Measurements from ENCODE around the gene PALLD. TPM values are rescaled to one million over a fixed set of nuclear protein-coding genes. Genes with fewer than 3 reads are reported as not detected.

Gene PALLD
- total RNA-seq, 1 experiment from 2014 or later: 166 TPM

- TF ChIP-seq YY1 (IDR thresholded peaks at IDR 0.05; ENCODE audit: extremely low read depth, insufficient replicate concordance, low read depth, low read length) (no peak), CEBPB (IDR thresholded peaks at IDR 0.05; ENCODE audit: low read depth) (no peak), CTCF (IDR thresholded peaks at IDR 0.05 in 2 of 3, conservative IDR thresholded peaks at IDR 0.05 in 1 of 3; ENCODE audit: borderline replicate concordance in 1 of 3, insufficient read depth in 1 of 3, low read depth in 2 of 3, low read length in 2 of 3) (no peak), FOSL1 (IDR thresholded peaks at IDR 0.05; ENCODE audit: low read depth) (no peak), JUND (IDR thresholded peaks at IDR 0.05) (no peak), POLR2A (IDR thresholded peaks at IDR 0.05; ENCODE audit: borderline replicate concordance, extremely low read depth, insufficient read depth, insufficient read length) (no peak), TCF7L2 (IDR thresholded peaks at IDR 0.05; ENCODE audit: borderline replicate concordance, extremely low read depth, insufficient read depth, insufficient read length) (no peak), EGR1 (IDR thresholded peaks at IDR 0.05; ENCODE audit: low read depth) (no peak), SRF (IDR thresholded peaks at IDR 0.05; ENCODE audit: low read depth) (no peak), CBX3 (IDR thresholded peaks at IDR 0.05; ENCODE audit: low read depth) (no peak), SP1 (IDR thresholded peaks at IDR 0.05; ENCODE audit: low read depth) (no peak), ZFX (IDR thresholded peaks at IDR 0.05) (no peak), POLR2AphosphoS5 (IDR thresholded peaks at IDR 0.05; ENCODE audit: low read depth, low read length) (no peak)
Observed at GRCh38 chr4:168852933-168853713, 356.3 kb downstream of the PALLD start (continued).

GRCh38 chr4:168853770-168854169 is 356.9 kb downstream of the PALLD start:
- ATAC-seq (no peak), DNase-seq (ENCODE audit: low read depth, low spot score) (no peak)
- Histone ChIP-seq H3K9me2 (ENCODE audit: insufficient read depth) (no peaks in the 10 kb centered on the region), H3K27ac (ENCODE audit: low read depth, low read length) (no peak overlapping the region), H3K27me3 (ENCODE audit: insufficient read depth, low read length) (no peaks in the 10 kb centered on the region), H3K79me2 (ENCODE audit: insufficient read depth, low read length) (peaks cover 92% of the 10 kb centered on the region), H3K36me3 (ENCODE audit: control insufficient read depth in 1 of 2, insufficient read depth in 2 of 2, low read length in 2 of 2) (peaks cover 0 to 5% of the 10 kb centered on the region in 2 experiments; a peak in 2 of 4 replicates), H3K4me1 (ENCODE audit: control insufficient read depth in 1 of 2, insufficient read depth in 2 of 2, low read length in 2 of 2) (no peaks in the 10 kb centered on the region), H3K4me2 (ENCODE audit: low read length) (no peak overlapping the region), H3K9me3 (ENCODE audit: control insufficient read depth in 1 of 2, insufficient read depth in 1 of 2, low read depth in 1 of 2, low read length in 2 of 2) (no peaks in the 10 kb centered on the region), H4K20me1 (ENCODE audit: insufficient read depth) (no peaks in the 10 kb centered on the region), H2AFZ (ENCODE audit: low read depth, low read length, poor library complexity, severe bottlenecking) (no peak overlapping the region), H3K4me3 (replicated peaks in 1 of 2; ENCODE audit: low read depth in 1 of 2, low read length in 2 of 2) (no peak overlapping the region), H3K9ac (ENCODE audit: low read length) (no peak overlapping the region)
- intact Hi-C loops (cut with micrococcal nuclease): no loop called here
- ChIA-PET RAD21 (ENCODE audit: low non-redundant PET in 1 of 2, low total read pairs in 2 of 2, uncharacterized antibody in 2 of 2, unreplicated experiment in 2 of 2) (no interaction called here), POLR2A (no interaction called here), CTCF (no interaction called here)
- no TSS peak for BruUV-seq (replicated peaks)
- TF ChIP-seq REST (IDR thresholded peaks at IDR 0.05; ENCODE audit: low read depth): no peak
- no peak for TF ChIP-seq TCF7L2 (IDR thresholded peaks at IDR 0.05; ENCODE audit: borderline replicate concordance, extremely low read depth, insufficient read depth, insufficient read length)
- TF ChIP-seq CTCF (IDR thresholded peaks at IDR 0.05 in 2 of 3, conservative IDR thresholded peaks at IDR 0.05 in 1 of 3; ENCODE audit: borderline replicate concordance in 1 of 3, insufficient read depth in 1 of 3, low read depth in 2 of 3, low read length in 2 of 3): no peak
- no peak for TF ChIP-seq MAX (IDR thresholded peaks at IDR 0.05)
- TF ChIP-seq EZH2 (IDR thresholded peaks at IDR 0.05): no peak
- TF ChIP-seq ZNF274 (IDR thresholded peaks at IDR 0.05; ENCODE audit: low read depth, low read length): no peak
- TF ChIP-seq RAD21 (IDR thresholded peaks at IDR 0.05; ENCODE audit: low read depth): no peak
